ENCODE data around the gene CSHL1.

CSHL1 gene

DNA sequence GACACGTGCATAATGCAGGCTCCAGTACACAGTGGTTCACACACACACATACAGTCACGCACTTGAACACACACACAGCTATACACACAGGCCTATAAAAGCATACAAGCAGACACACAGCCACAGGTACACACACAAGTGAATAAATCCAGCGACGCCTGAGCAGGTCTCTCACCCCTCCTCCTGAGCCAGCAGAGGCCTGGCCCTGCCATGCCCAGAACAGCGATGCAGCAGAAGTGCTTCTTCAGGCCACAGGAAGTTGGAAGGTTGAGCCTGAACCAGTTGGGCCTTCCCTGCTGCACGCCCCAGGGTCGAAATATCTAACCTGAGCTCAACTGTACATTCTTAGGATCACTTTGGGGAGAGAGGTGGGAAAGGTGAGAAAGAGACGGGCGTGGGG lies 28.3 kb upstream of the CSHL1 start:
- Histone ChIP-seq H3K4me3 (ENCODE audit: insufficient read length, low read depth) (no peak overlapping the region), H3K36me3 (ENCODE audit: insufficient read depth, insufficient read length, low read length) (no peaks in the 10 kb centered on the region), H3K9me3 (ENCODE audit: insufficient read depth, low read length) (no peaks in the 10 kb centered on the region), H3K9ac (ENCODE audit: insufficient read length, low read depth) (no peak overlapping the region), H3K27me3 (ENCODE audit: insufficient read depth, insufficient read length) (no peaks in the 10 kb centered on the region), H3K4me1 (ENCODE audit: insufficient read depth, insufficient read length) (peaks cover 6% of the 10 kb centered on the region)
- no peak for TF ChIP-seq SUZ12 (IDR thresholded peaks at IDR 0.05; ENCODE audit: extremely low read depth, insufficient read depth, insufficient read length)
- TF ChIP-seq YY1 (IDR thresholded peaks at IDR 0.05; ENCODE audit: insufficient read depth, insufficient read length) = no peak
- no peak for TF ChIP-seq ZNF274 (IDR thresholded peaks at IDR 0.05; ENCODE audit: low read depth, low read length)
- DNase-seq (ENCODE audit: low read depth, low spot score) = no peak

DNA sequence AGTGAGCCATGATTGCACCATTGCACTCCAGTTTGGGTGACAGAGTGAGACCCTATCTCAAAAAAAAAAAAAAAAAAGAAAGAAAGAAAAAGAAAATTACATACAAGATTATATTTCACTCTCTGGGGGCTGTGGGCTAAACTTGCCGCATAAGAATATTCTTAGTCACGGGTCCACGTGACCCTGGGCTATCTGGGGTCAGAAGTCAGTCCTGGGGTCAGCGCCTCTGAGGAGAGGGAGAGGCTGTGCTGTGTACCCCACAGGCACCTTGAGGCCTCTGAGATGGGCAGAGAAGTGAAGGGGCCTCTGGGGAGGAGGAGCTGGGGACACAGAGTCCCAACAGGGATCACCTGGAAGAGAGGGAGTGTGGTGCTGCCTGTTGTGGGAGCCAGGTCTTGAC lies 26.9 kb upstream of the CSHL1 start:
- Histone ChIP-seq H3K4me3 (ENCODE audit: insufficient read length, low read depth) (no peak overlapping the region), H3K9me3 (ENCODE audit: insufficient read depth, low read length) (no peaks in the 10 kb centered on the region), H3K9ac (ENCODE audit: insufficient read length, low read depth) (peak overlapping the region; percentile 23), H3K27me3 (ENCODE audit: insufficient read depth, insufficient read length) (no peaks in the 10 kb centered on the region), H3K4me1 (ENCODE audit: insufficient read depth, insufficient read length) (peaks cover 6% of the 10 kb centered on the region), H3K36me3 (ENCODE audit: insufficient read depth, insufficient read length, low read length) (no peaks in the 10 kb centered on the region)
- TF ChIP-seq YY1 (IDR thresholded peaks at IDR 0.05; ENCODE audit: insufficient read depth, insufficient read length) (no peak), ZNF274 (IDR thresholded peaks at IDR 0.05; ENCODE audit: low read depth, low read length) (no peak), SUZ12 (IDR thresholded peaks at IDR 0.05; ENCODE audit: extremely low read depth, insufficient read depth, insufficient read length) (no peak)
- no peak for DNase-seq (ENCODE audit: low read depth, low spot score)

DNA sequence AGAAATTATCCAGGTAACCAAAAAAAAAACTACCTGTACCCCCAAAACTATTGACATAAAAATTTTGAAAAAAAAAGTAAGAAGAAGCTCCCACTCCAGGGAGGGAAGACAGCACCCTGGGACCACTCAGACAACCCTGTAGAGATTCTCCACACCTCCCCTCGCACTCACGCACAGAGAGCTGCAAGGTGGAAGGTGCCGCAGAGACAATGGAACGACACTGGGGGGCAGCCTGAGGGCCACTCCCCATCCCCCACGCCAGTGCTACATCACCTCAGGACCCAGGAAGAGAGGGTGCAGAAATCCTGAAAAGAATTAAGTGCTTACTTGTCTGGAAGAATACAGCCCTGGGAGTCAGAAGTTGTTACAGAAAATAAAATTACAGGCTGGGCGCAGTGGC lies 26.3 kb upstream of the CSHL1 start:
- TF ChIP-seq YY1 (IDR thresholded peaks at IDR 0.05; ENCODE audit: insufficient read depth, insufficient read length) = no peak
- TF ChIP-seq ZNF274 (IDR thresholded peaks at IDR 0.05; ENCODE audit: low read depth, low read length) = no peak
- no peak for TF ChIP-seq SUZ12 (IDR thresholded peaks at IDR 0.05; ENCODE audit: extremely low read depth, insufficient read depth, insufficient read length)
- H3K4me1 ChIP-seq (ENCODE audit: insufficient read depth, insufficient read length) = peaks cover 7% of the 10 kb centered on the region
- no peaks in the 10 kb centered on the region for H3K36me3 ChIP-seq (ENCODE audit: insufficient read depth, insufficient read length, low read length)
- no peak for DNase-seq (ENCODE audit: low read depth, low spot score)
- no peaks in the 10 kb centered on the region for H3K27me3 ChIP-seq (ENCODE audit: insufficient read depth, insufficient read length)
- no peaks in the 10 kb centered on the region for H3K9me3 ChIP-seq (ENCODE audit: insufficient read depth, low read length)
- no peak overlapping the region for H3K4me3 ChIP-seq (ENCODE audit: insufficient read length, low read depth)
- no peak overlapping the region for H3K9ac ChIP-seq (ENCODE audit: insufficient read length, low read depth)

DNA sequence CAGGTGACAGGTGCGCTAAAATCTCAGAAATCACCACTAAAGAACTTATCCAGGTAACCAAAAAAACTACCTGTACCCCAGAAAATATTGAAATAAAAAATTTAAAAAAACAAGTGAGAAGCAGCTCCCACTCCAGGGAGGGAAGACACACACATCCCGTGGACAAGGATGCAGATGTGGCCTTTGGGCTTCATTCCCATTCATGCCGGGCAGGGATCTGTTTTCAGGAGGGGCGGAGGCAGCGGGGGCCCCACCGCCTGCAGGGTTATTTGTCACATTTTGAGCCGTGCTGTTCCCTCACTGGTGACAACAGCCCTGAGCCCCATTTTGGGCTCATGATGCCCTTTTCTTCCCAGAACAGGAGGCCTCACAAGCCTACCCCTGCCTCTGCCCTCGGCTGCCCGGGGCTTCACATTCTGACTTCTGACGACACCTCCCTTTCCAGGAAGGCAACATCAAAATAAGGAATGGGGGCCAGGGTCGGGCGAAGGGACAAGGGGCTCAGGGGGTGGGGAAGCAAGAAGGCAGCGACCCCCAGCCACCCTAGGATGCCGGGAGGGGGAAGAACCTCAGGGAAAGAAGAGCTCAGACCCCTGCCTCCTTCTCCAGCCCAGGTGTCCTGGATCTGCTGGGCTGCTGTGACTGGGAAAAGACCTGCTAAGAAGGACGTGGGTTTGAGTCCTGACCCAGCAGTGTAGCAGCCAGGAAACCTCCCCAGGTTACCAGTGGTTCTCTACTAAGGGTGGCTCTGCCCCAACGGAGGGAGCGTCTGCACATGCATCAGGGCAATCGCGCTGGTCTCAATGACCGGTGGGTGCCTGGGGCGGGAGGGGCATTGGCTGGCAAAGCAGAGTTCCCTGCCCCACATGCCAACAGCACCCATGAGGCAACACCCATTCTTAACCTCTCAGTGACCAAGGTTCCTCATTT lies 23.4 kb upstream of the CSHL1 start:
- DNase-seq (ENCODE audit: low read depth, low spot score) = no peak
- peaks cover 21% of the 10 kb centered on the region for H3K4me1 ChIP-seq (ENCODE audit: insufficient read depth, insufficient read length)
- no peak overlapping the region for H3K4me3 ChIP-seq (ENCODE audit: insufficient read length, low read depth)
- H3K36me3 ChIP-seq (ENCODE audit: insufficient read depth, insufficient read length, low read length) = no peaks in the 10 kb centered on the region
- H3K9me3 ChIP-seq (ENCODE audit: insufficient read depth, low read length) = no peaks in the 10 kb centered on the region
- no peak for TF ChIP-seq ZNF274 (IDR thresholded peaks at IDR 0.05; ENCODE audit: low read depth, low read length)
- no peak for TF ChIP-seq YY1 (IDR thresholded peaks at IDR 0.05; ENCODE audit: insufficient read depth, insufficient read length)
- no peak for TF ChIP-seq SUZ12 (IDR thresholded peaks at IDR 0.05; ENCODE audit: extremely low read depth, insufficient read depth, insufficient read length)
- no peak overlapping the region for H3K9ac ChIP-seq (ENCODE audit: insufficient read length, low read depth)
- no peaks in the 10 kb centered on the region for H3K27me3 ChIP-seq (ENCODE audit: insufficient read depth, insufficient read length)

DNA sequence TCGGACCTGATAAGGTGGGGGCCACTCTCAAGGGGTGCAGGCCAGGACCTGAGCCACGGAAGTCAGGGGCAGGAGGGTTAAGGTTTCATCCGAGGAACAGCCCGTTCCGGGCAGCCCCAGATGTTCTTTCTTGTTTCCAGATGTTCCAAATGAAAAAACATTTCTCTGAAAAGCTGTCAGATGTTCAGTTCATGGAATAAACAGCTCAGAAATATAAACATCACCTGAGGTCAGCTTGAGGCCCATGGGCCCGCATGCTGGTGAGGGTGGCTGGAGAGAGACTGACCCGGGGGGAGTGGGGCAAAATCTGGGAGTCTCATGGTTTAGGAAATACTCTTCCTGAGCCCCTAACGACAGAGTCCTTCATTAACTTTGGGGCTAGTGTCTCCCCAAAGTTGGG lies 22.5 kb upstream of the CSHL1 start:
- no peaks in the 10 kb centered on the region for H3K27me3 ChIP-seq (ENCODE audit: insufficient read depth, insufficient read length)
- peaks cover 20% of the 10 kb centered on the region for H3K4me1 ChIP-seq (ENCODE audit: insufficient read depth, insufficient read length)
- H3K9ac ChIP-seq (ENCODE audit: insufficient read length, low read depth) = no peak overlapping the region
- H3K9me3 ChIP-seq (ENCODE audit: insufficient read depth, low read length) = no peaks in the 10 kb centered on the region
- no peak overlapping the region for H3K4me3 ChIP-seq (ENCODE audit: insufficient read length, low read depth)
- TF ChIP-seq YY1 (IDR thresholded peaks at IDR 0.05; ENCODE audit: insufficient read depth, insufficient read length) (no peak), SUZ12 (IDR thresholded peaks at IDR 0.05; ENCODE audit: extremely low read depth, insufficient read depth, insufficient read length) (no peak), ZNF274 (IDR thresholded peaks at IDR 0.05; ENCODE audit: low read depth, low read length) (no peak)
- DNase-seq (ENCODE audit: low read depth, low spot score) = no peak
- H3K36me3 ChIP-seq (ENCODE audit: insufficient read depth, insufficient read length, low read length) = no peaks in the 10 kb centered on the region

DNA sequence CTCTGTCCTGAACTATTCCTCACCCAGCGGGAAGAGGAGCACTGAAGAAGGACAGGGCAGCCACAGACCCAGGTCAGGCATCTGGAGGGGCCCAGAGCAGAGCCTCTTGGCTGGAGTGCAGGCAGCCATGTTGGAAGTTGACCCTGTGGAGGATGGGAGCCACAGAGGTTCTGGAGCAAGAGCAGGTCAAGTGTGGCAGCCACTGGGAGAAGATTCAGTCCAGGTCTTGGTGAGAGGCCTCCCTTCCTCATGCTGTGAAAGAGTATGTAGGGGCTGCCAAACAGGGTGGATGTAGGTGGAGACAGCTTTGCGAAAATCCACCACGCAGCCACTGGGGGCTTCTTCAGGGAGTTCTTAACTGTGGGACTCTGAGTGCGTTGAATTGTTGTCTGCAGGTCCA lies 21.7 kb upstream of the CSHL1 start:
- no peak overlapping the region for H3K9ac ChIP-seq (ENCODE audit: insufficient read length, low read depth)

DNA sequence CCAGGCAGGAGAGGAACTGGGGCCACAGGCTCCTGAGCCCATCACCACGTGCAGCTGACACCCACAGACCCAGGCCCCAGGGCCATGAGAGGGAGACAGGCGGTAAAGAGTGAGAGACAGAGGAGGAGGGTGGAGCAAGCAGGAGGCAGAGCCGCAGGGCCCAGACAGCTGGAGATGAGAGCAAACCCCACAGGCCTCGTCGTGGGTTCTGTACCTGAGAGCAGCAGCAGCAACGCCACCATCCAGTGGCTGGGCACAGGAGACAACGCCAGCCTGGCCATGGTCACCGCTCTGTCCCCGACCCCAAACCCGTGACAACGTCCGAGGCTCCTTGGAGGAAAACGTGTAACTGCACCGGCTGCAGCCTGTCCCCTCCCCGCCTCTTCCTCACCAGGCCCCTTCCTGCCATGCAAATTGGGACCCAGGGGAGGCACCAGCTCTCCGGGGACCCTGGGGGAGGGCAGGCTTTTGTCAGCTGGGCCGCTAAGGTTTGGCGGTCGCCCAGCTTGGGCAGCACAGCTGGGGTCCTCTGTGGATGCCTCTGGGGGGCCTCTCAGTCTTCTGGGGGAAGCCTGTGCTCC lies 21.0 kb upstream of the CSHL1 start, which contains the start of gene CD79B:
CD79B (minus strand) TSS at position 351 of the 581 bp plus-strand sequence; CDS start at position 281, 70 bp downstream.
- no peaks in the 10 kb centered on the region for H3K36me3 ChIP-seq (ENCODE audit: insufficient read depth, insufficient read length, low read length)
- peaks cover 16% of the 10 kb centered on the region for H3K4me1 ChIP-seq (ENCODE audit: insufficient read depth, insufficient read length)
- H3K4me3 ChIP-seq (ENCODE audit: insufficient read length, low read depth) = no peak within 1 kb of the TSS
- TF ChIP-seq SUZ12 (IDR thresholded peaks at IDR 0.05; ENCODE audit: extremely low read depth, insufficient read depth, insufficient read length) (no peak), YY1 (IDR thresholded peaks at IDR 0.05; ENCODE audit: insufficient read depth, insufficient read length) (no peak), ZNF274 (IDR thresholded peaks at IDR 0.05; ENCODE audit: low read depth, low read length) (no peak)
- peak within 1 kb of the TSS; percentile 39 for H3K9ac ChIP-seq (ENCODE audit: insufficient read length, low read depth)
- no peaks in the 10 kb centered on the region for H3K9me3 ChIP-seq (ENCODE audit: insufficient read depth, low read length)
- no peaks in the 10 kb centered on the region for H3K27me3 ChIP-seq (ENCODE audit: insufficient read depth, insufficient read length)
- no peak for DNase-seq (ENCODE audit: low read depth, low spot score)

More for the DNA sequence above, 21.7 kb upstream of the CSHL1 start:
- Histone ChIP-seq H3K4me3 (ENCODE audit: insufficient read length, low read depth) (no peak overlapping the region), H3K27me3 (ENCODE audit: insufficient read depth, insufficient read length) (no peaks in the 10 kb centered on the region), H3K9me3 (ENCODE audit: insufficient read depth, low read length) (no peaks in the 10 kb centered on the region), H3K36me3 (ENCODE audit: insufficient read depth, insufficient read length, low read length) (no peaks in the 10 kb centered on the region), H3K4me1 (ENCODE audit: insufficient read depth, insufficient read length) (peaks cover 16% of the 10 kb centered on the region)
- DNase-seq (ENCODE audit: low read depth, low spot score) = no peak
- no peak for TF ChIP-seq YY1 (IDR thresholded peaks at IDR 0.05; ENCODE audit: insufficient read depth, insufficient read length)
- TF ChIP-seq SUZ12 (IDR thresholded peaks at IDR 0.05; ENCODE audit: extremely low read depth, insufficient read depth, insufficient read length) = no peak
